GM20000 (cell line): ENCODE data around the gene SPAG8.

ENCODE experiments used
- DNase-seq: peaks from one replicate; pipeline ENCODE4 v3.0.0; 2012; ENCODE audit warnings: low spot score
- CTCF ChIP-seq: IDR thresholded peaks from 2 replicates; pipeline ENCODE4 v1.5.1; 2012; ENCODE audit warnings: mild to moderate bottlenecking, control low read depth; ENCODE audit errors: extremely low read depth, missing control alignments

The SPAG8 gene

DNA sequence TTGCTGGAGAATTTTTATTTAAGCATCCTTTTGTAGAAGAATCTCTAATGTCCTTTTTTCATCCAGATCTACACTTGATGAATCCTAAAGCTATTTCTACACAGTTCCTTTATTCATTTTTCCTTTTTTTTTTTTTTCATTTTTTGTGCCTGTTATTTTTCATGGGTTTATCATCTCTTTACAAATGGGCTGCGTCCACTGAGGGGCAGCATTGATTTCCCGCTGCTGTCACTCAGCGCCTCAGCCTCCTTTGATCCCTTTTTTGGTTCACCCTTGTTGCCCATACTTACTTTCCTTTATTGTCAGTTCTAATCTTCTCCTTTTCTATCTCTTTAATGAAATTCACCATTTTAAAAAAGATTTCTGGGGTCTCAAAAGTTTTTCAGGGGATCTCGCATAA lies 52.3 kb downstream of the SPAG8 start:
- no peak for TF ChIP-seq CTCF
- no peak for DNase-seq
